C1 segment of cervical spinal cord (tissue), 14 donors: Measurements from ENCODE around the gene TMEM238L.

Experiments used
- DNase-seq, 14 donors: peaks; one replicate each; lab custom pipeline; 2025; lab: John Stamatoyannopoulos, UW

Gene TMEM238L

GRCh38 chr17:10775058-10775457 lies 28.8 kb downstream of the TMEM238L start:
- no peak for DNase-seq

- no peak for DNase-seq
Measured at GRCh38 chr17:10773391-10773790, 30.5 kb downstream of the TMEM238L start.

- no peak for DNase-seq
Measured at GRCh38 chr17:10772425-10773380, 31.2 kb downstream of the TMEM238L start.

GRCh38 chr17:10771148-10771547 lies 32.8 kb downstream of the TMEM238L start:
- no peak for DNase-seq

GRCh38 chr17:10769840-10770239 lies 34.1 kb downstream of the TMEM238L start:
- no peak for DNase-seq

GRCh38 chr17:10768750-10769251 lies 35.1 kb downstream of the TMEM238L start:
- peak in 4 of 14 donors; percentile 9 to 26 (median 15) for DNase-seq

- no peak for DNase-seq
Measured at GRCh38 chr17:10767232-10767631, 36.7 kb downstream of the TMEM238L start.

- DNase-seq: no peak
Measured at GRCh38 chr17:10762037-10762436, 41.9 kb downstream of the TMEM238L start.

- DNase-seq: no peak
Measured at GRCh38 chr17:10761281-10761680, 42.6 kb downstream of the TMEM238L start.

GRCh38 chr17:10758062-10758461 lies 45.8 kb downstream of the TMEM238L start:
- DNase-seq: no peak

GRCh38 chr17:10757647-10758046 lies 46.3 kb downstream of the TMEM238L start:
- DNase-seq: no peak

GRCh38 chr17:10757067-10757466 lies 46.8 kb downstream of the TMEM238L start:
- DNase-seq: no peak

- DNase-seq: no peak
Measured at GRCh38 chr17:10756619-10757018, 47.3 kb downstream of the TMEM238L start.

GRCh38 chr17:10756185-10756584 lies 47.7 kb downstream of the TMEM238L start:
- no peak for DNase-seq

- DNase-seq: no peak
Measured at GRCh38 chr17:10755592-10756127, 48.2 kb downstream of the TMEM238L start.

- peak in 1 of 14 donors; percentile 11 for DNase-seq
Measured at GRCh38 chr17:10754861-10755591, 48.9 kb downstream of the TMEM238L start.

- DNase-seq: no peak
Measured at GRCh38 chr17:10754109-10754508, 49.8 kb downstream of the TMEM238L start.

- DNase-seq: peak in 1 of 14 donors; percentile 23
Measured at GRCh38 chr17:10752696-10753095, 51.2 kb downstream of the TMEM238L start.

GRCh38 chr17:10751563-10751962 lies 52.3 kb downstream of the TMEM238L start:
- DNase-seq: no peak

- DNase-seq: no peak
Measured at GRCh38 chr17:10750210-10750609, 53.7 kb downstream of the TMEM238L start.

GRCh38 chr17:10748531-10749181 lies 55.2 kb downstream of the TMEM238L start:
- DNase-seq: peak in 1 of 14 donors; percentile 4

GRCh38 chr17:10745231-10745630 lies 58.7 kb downstream of the TMEM238L start:
- no peak for DNase-seq
